ENCODE measurements around the gene GCNT4.

The GCNT4 gene

DNA sequence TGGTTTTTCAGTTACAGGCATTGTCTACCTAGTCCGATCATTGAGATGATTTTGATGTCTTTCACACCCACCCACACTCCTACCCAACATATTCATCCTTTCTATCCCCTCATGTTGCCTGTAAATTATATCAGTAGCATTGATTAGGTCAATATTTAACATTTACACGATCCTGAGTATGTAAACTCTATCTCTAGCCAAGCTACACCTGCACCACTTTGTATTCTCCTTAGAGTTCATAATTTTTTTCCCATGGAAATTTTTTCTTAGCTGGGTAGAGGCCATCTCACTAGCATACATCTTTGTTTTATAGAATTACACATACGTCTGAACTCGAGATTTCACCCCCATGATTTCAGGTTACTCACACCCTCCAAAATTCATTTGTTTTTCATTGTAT, 30.6 kb downstream of the GCNT4 start:
- Histone ChIP-seq H3K36me3 (no peaks in the 10 kb centered on the region), H3K27me3 (no peaks in the 10 kb centered on the region)
- TF ChIP-seq CTCF (IDR thresholded peaks at IDR 0.05) = no peak

DNA sequence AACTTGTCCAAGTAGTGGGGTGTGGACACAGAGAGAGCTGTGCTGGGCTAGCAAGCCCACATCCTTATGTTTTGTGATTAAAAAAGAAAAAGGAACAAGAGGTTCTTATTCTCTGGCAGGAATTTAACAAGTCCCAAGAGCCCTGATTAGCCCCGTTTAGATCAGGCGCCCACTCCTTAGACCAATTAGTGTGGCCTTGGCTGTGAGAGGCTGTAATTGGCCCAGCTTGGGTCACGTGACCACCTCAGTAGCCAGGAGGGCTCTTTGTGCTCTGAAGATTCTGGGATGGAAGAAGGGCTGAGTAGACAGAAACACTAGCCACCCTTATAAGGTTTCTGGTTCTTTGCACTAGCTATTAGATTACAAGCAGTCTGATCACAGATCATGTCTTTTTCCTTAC, 31.1 kb downstream of the GCNT4 start:
- no peak overlapping the region for H3K4me3 ChIP-seq (ENCODE audit: low read depth in 1 of 2, low read length in 1 of 2)
- TF ChIP-seq CTCF (IDR thresholded peaks at IDR 0.05) = no peak

More for the DNA sequence above, 30.6 kb downstream of the GCNT4 start:
- Histone ChIP-seq H3K9me3 (no peaks in the 10 kb centered on the region), H3K4me3 (ENCODE audit: low read depth in 1 of 2, low read length in 1 of 2) (no peak overlapping the region), H3K4me1 (ENCODE audit: control insufficient read depth in 1 of 2, insufficient read depth in 1 of 2, low read depth in 1 of 2, low read length in 1 of 2) (no peaks in the 10 kb centered on the region), H3K27ac (no peak overlapping the region)

DNA sequence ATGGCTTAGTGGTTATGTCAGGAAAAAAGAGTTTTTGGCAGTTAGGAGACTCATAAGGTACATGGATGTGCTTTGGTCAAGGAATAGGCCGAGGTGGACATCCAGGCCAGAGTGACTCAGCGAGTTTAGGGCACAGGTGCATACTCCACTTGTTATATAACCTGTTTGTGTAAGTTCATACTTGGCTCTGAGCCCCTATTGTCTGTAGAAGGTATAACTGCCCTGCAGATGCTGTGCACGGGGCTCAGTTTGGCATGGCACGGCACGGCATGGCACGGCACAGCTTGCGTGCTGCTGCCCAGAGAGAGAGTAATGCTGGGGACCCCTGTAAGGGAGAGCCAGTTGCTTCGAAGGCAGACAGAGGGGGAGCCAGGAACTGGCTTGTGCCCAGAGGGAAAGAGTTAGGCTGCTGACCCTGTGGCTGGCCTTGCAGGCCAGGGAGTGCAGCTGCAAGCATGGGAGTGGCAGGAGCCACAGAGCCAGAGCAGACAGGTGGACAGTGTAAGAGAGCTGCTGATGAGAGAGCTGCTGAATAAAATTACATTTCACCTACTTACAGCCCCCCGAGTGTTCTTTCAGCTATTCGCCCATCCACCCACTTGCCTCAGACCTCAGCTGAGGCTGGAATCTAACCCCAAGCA, 32.2 kb downstream of the GCNT4 start:
- no peaks in the 10 kb centered on the region for H3K4me1 ChIP-seq (ENCODE audit: control insufficient read depth in 1 of 2, insufficient read depth in 1 of 2, low read depth in 1 of 2, low read length in 1 of 2)
- no peaks in the 10 kb centered on the region for H3K9me3 ChIP-seq
- H3K36me3 ChIP-seq = no peaks in the 10 kb centered on the region
- no peak for TF ChIP-seq CTCF (IDR thresholded peaks at IDR 0.05)
- H3K27ac ChIP-seq = no peak overlapping the region
- H3K4me3 ChIP-seq (ENCODE audit: low read depth in 1 of 2, low read length in 1 of 2) = no peak overlapping the region
- no peaks in the 10 kb centered on the region for H3K27me3 ChIP-seq

More for the DNA sequence above, 31.1 kb downstream of the GCNT4 start:
- H3K4me1 ChIP-seq (ENCODE audit: control insufficient read depth in 1 of 2, insufficient read depth in 1 of 2, low read depth in 1 of 2, low read length in 1 of 2) = no peaks in the 10 kb centered on the region
- no peaks in the 10 kb centered on the region for H3K27me3 ChIP-seq
- no peak overlapping the region for H3K27ac ChIP-seq
- no peaks in the 10 kb centered on the region for H3K9me3 ChIP-seq
- H3K36me3 ChIP-seq = no peaks in the 10 kb centered on the region

- no peak for TF ChIP-seq CTCF (IDR thresholded peaks at IDR 0.05)
- Histone ChIP-seq H3K4me3 (ENCODE audit: low read depth in 1 of 2, low read length in 1 of 2) (no peak overlapping the region), H3K4me1 (ENCODE audit: control insufficient read depth in 1 of 2, insufficient read depth in 1 of 2, low read depth in 1 of 2, low read length in 1 of 2) (no peaks in the 10 kb centered on the region), H3K27me3 (no peaks in the 10 kb centered on the region), H3K27ac (no peak overlapping the region), H3K9me3 (no peaks in the 10 kb centered on the region), H3K36me3 (no peaks in the 10 kb centered on the region)
Observed at GRCh38 chr5:75018805-75019587, 33.4 kb downstream of the GCNT4 start.

- no peak for TF ChIP-seq CTCF (IDR thresholded peaks at IDR 0.05)
- Histone ChIP-seq H3K36me3 (no peaks in the 10 kb centered on the region), H3K9me3 (no peaks in the 10 kb centered on the region), H3K27ac (no peak overlapping the region), H3K4me1 (ENCODE audit: control insufficient read depth in 1 of 2, insufficient read depth in 1 of 2, low read depth in 1 of 2, low read length in 1 of 2) (no peaks in the 10 kb centered on the region), H3K4me3 (ENCODE audit: low read depth in 1 of 2, low read length in 1 of 2) (no peak overlapping the region), H3K27me3 (no peaks in the 10 kb centered on the region)
Observed at GRCh38 chr5:75017971-75018370, 34.4 kb downstream of the GCNT4 start.

Data from neutrophil (primary cell).